GM10847 (cell line): ENCODE measurements around the gene CLIC5.

Source experiments
- POLR2A ChIP-seq: IDR thresholded peaks from 2 replicates; pipeline ENCODE4 v1.6.1; 2011; ENCODE audit not compliant: insufficient read length; ENCODE audit errors: extremely low read depth

The CLIC5 gene

DNA sequence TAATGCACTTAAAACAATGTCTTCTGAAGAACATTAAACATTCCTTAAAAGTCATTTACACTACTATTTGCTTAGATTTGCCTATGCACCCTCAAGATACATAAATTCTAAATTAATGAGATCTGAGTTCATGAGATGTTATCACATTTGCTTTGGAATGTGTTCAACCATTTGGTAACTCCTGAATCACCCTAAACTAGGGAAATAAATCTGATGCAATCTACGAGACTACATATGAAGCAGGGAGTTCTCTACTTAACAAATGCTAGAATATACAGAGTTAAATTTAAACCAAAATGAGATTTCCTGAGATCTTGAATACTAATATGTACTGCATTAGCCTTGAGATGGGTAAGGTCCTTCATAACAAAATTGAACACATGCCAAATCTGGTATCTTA is 170.1 kb downstream of the CLIC5 start:
- TF ChIP-seq POLR2A, result no peak

DNA sequence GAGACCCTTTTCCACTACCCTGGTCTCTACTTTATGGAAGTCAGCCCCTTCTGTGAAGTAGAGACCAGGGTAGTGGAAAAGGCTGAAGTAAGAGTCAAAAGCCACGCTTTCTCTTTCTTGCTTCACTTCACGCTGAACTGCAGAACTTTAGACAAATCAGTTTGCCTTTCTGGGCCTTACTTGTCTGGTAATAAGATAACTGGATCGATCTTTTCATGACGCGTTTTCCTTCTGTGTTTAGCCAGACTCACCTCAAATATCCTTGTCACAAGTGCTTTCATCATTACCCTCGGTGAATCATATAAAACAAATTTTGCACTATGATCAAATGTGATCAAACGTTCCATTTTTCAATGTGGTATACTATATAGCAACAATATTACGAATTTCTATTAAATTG is 170.7 kb downstream of the CLIC5 start:
- TF ChIP-seq POLR2A, result no peak

DNA sequence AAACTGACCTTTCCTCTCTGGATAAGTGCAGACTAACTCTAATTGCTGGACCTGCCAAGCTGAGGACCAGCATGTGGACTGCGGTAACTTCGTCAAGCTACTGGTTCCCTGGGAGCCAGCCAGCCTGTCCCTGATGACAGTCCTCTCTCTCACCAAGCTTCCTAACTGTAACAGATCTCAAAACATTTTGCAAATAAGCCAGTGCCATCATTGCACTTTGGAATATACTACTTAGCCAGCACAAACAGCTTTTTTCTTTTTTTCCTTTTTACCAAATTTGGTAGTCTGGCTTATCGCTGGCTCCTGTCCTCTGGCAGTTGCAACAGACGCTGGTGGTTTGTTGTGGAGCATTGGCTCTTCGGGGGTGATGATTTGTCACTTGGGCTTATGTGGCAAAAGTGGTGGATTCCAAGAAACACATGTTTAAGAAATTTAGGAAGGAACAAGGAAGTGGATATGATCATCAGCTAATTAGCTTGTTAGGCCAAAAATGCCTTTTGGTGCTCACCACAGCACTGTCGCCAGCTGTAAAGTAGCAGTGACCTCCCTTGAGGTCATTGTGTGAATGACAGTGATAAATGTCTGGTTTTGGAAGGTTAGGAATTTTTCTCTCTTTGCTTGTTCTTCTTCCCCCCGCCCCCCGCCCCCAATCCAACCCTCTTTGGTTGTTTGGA is 171.7 kb downstream of the CLIC5 start:
- no peak for TF ChIP-seq POLR2A

DNA sequence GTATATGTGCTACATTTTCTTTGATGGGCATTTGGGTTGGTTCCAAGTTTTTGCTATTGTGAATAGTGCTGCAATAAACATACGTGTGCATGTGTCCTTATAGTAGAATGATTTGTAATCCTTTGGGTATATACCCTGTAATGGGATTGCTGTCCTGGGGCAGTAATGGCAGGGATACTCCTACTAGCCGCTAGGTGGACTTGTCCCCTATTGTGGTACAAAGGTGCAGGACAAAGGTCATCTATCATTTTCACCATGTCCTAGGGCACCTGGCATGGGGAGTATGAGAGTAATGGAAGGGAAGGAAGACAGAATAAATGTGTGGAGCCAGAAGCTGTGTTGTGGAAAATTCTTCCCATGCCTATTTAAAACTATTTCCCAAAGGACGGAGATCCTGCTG is 174.6 kb downstream of the CLIC5 start:
- no peak for TF ChIP-seq POLR2A

DNA sequence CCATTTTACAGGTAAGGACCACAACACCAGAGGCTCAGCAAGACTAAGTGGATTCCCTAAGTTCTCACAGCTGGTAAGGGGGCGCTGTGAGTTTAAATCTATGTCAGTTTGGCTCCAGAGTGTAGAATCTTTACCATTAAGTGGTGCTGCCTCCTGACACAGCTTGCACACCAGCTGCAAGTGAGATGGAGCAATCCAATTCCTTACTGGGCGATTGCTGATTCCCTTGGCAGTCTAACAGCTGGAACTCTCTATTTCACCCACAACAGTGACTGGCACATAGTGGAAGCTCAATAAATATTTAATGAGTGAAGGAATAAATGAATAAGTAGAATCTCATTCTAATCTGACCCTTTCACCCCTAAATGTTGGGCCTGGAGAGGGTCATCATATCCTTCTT is 176.7 kb downstream of the CLIC5 start:
- no peak for TF ChIP-seq POLR2A

DNA sequence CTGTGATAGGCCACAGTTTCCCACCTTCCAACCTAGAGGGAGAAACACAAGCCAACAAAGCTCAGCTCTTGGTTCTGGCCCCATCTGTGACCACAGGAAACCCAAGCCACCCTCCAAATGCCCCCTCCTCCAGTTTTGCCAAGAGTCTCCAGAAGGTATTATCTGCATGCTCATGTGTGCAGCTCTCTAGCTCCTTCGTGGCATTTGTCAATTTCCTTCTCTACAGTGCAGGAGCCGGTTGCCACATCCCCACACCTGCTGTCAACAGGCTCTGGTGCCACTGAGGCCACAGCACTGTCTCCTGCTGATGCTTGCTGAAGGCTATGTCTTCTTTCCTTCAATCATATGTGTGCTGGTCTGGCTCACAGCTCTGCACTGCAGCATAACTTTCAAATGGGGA is 177.2 kb downstream of the CLIC5 start:
- no peak for TF ChIP-seq POLR2A

DNA sequence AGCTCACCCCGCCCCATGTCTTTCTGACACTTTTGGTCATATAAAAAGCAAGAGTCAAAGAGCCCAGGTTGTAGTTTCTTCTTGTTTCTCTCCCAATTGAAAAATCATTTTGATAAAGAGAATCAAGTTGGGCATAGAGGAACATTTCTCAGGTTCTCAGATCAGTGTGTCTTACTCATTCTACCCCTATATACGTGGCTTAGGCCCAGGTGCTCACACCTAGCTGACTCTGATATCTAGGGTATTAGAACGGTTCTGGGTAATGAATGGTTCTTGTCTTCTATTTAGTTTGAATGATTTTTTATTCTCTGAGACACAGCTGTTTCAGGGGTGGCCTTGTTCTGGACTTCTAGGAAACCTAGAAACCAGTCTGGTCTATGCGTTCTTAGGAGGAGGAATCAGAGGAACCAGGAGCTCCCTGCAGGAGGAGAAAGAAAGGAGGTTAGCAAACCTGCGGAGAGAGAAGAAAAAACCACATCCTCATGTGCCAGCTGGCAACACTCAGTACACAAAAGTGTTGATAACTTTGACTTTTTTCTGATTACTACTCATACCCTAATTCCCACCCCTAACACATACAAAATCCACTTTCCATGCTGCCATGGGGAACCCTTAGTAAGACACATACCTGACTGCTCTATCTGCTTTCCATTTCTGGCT is 178.0 kb downstream of the CLIC5 start:
- no peak for TF ChIP-seq POLR2A

DNA sequence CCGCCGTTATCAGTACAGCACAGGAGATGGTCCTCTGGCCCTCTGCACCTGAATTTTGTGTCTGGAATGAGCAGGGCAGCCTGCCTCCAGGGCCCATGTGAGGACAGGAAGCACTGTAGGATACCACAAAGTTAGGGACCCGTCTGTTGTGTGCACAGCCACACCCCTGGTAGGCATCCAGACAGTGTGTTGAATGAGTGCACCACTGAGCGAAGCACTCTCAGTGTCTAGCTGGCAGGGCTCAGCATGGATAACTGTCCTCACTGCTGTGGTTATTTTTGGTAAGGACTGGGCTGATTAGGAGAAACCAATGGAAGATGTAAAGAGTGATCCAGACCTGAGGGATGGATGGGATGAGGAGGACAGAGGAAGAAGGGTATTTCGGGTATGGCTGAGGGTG is 178.7 kb downstream of the CLIC5 start:
- TF ChIP-seq POLR2A, result no peak

DNA sequence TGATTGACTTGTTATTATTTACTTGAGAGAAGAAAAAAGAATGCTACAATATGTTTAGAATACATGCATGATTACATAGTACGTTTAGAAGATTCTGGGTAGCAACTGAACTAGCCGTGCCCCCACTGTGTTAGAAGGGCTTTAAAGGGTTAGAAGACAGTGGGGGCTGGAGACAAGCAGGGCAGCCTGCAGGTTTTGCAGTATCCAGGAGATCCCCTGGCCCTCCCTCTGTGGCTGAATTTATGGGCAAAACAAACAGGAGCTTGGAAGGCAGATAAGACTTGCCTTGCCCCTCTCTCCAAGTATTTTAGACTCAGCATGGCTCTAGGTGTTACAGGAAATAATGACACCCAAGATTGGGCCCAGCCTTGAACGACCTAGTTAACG is 179.2 kb downstream of the CLIC5 start:
- TF ChIP-seq POLR2A, result no peak

DNA sequence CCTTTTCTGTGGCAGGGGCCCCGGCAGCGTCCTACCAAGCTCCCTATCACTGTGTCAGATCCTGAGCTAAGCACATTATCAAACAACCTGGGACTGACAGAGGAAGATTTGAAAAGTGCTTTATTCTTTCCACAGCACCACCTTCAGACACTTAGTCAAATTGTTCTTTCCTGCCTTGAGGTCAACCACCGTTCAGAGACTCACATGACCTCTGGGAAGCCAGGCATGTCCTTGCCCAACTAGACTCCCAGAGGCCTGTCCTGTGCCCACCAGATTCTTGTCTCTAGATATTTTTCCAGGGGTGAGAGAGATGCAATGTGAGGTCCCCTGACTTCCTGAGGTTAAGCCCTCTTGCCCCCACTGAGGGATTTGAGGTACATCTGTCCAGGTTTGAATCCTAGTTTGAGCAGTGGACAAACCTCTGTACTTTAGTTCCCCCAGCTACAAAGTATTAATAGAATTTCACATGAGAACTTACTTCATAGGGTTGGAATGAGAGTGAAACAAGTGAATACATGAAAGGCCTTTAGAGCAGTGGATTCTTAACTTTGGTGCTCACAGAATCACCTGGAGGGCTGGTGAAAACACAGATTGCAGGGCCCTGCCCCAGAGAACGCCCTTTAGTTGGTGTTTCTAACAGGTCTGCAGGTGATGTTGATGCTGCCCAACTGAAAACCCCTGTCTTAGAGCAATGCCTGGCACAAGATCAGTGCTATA is 179.8 kb downstream of the CLIC5 start:
- no peak for TF ChIP-seq POLR2A

DNA sequence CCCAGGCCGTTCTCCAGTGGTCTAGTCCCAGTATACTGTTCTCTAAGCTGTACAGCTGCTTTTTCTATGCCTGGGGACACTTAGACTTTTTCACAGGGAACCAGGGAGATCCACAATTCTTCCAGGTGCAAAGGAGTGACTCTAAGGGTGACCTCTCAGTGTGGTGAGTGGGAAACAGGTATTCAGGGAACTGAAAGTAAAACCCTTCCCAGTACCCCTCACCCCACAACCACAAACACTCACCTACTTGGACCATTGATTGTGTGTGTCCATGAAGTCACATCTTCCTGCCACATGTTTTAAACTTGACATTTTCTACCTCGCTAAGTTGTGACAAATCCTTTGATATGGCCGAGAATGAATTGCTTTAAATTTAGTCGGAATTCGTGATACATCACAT is 183.6 kb downstream of the CLIC5 start:
- TF ChIP-seq POLR2A, result no peak
